GM04503 (cell line): ENCODE measurements around the gene SLC25A12.
"Not testable (repeated sequence)": the region's sequence is repeated elsewhere in the genome, so short reads cannot be mapped to it uniquely, and the experiment has no call there.

Experiments used
- DNase-seq: peaks from one replicate; pipeline ENCODE4 v3.0.0-alpha.2; 2012; ENCODE audit warnings: low read depth

SLC25A12 gene

DNA sequence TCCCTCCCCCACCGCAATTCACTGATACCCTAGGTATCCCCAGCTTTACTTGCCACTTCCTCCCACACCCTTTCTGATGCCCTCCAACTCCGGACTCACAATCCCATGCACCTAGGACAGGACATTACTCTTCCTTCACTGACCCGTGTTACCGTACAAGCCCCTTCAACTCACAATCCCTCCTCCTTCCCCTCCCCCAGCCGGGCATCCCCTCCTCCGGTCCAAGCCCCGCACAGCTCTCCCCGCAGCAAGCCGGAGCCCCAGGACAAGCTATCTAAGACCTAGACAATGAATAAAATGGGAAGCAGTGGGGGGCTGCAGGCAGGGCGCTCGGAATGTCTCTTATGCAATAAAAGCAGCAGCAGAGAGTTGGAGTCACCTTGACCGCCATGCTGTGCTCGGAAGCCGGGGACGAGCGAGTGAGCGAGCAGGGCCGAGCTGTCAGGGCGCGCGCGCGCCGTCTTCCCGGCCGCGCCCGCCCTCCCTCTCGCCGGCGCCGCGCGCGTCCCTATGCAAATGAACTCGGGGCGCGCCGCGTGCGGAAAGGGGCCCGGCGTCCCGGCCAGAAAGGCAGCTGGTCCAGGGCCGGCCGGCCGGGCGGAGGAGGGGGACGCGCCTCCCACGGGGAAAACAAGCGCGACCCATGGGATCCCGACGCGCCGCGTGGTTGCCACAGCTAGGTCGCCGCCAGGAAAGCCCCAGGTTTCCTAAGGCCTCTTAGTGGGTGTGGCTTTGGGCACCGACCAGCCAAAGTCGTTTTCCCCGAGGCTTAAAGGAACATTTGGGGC is at the start of gene SLC25A12:
Gene SLC25A12, minus strand, starts transcription at position 421 of the 788 bp plus-strand sequence. Its CDS starts 30 bp downstream, at position 391.
- no peak for DNase-seq

DNA sequence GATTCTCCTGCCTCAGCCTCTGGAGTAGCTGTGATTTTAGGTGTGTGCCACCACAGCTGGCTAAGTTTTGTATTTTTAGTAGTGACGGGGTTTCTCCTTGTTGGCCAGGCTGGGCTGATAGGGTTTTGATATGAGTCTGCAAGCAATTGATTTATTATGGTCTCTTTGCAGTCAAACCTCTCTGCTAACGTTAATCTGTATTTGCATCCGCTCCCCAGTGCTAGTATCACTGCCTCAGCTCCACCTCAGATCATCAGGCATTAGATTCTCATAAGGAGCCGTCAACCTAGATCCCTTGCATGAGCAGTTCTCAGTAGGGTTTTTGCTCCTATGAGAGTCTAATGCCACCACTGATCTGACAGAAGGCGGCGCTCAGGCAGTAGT is 47.3 kb upstream of the SLC25A12 start:
- no peak for DNase-seq

- no peak for DNase-seq
These were observed 45.7 kb upstream of the SLC25A12 start for GRCh38 chr2:171939743-171940071.

- DNase-seq: no peak
These were observed 45.2 kb upstream of the SLC25A12 start for GRCh38 chr2:171939058-171939742.

- no peak for DNase-seq
These were observed 36.3 kb upstream of the SLC25A12 start for GRCh38 chr2:171930385-171930784.

- no peak for DNase-seq
These were observed 30.3 kb upstream of the SLC25A12 start for GRCh38 chr2:171924170-171924942.

GRCh38 chr2:171923206-171923605 is 29.2 kb upstream of the SLC25A12 start:
- DNase-seq: peak; percentile 16

DNA sequence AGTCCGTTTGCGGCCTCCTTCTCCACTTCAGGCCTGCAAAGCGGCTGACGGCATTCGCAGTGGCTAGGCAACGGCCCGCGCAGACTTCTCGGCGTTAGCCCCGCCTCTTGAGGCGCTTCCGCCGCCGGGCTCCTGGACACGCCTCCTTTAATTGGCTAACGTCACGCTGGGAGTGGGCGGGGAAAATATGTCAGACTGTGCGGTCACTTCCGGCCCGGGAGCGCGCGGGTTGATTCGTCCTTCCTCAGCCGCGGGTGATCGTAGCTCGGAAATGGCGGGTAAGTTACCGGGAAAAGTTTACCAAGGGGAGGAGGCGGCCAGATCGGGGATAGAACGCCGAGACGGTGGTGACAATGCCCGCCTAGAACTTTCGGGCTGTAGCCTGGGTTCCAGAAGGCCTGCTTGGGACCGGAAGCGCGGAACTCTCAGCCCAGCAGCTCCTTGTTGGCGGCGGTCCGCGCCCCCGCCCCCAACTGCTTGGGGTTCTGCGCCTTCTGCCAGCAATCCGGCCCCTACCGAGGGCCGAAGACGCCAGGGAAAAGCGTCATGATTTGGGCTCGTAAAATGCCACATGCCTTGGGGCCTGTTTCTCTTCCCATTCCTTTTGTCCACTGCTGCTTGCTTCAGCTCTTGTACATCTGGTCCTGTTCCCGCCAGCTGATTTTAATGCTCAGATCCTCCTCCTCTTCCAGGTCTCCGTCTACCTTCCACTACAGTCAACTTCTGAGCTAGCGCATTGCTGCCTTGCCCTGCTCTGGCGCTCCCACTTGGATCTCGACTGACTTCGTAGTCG is 28.4 kb upstream of the SLC25A12 start, which contains the start of gene HAT1:
Gene HAT1, plus strand, starts transcription at position 232 of the 793 bp plus-strand sequence. Its CDS starts 40 bp downstream, at position 272.
- peak; percentile 79 for DNase-seq

DNA sequence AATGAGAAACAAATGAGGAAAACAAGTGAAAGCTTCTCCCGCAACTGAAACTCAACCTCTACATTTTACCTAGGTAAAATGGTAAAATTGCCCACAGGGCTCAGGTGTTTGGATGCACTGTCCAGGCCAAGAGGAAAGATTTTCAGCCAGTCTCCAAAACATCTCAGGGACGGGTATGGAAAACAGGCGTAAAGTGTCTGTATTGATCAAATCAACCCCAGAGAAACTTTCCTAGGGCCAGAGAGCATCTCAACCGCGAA is 27.9 kb upstream of the SLC25A12 start:
- no peak for DNase-seq

- no peak for DNase-seq
These were observed 25.4 kb upstream of the SLC25A12 start for GRCh38 chr2:171919453-171919852.

DNA sequence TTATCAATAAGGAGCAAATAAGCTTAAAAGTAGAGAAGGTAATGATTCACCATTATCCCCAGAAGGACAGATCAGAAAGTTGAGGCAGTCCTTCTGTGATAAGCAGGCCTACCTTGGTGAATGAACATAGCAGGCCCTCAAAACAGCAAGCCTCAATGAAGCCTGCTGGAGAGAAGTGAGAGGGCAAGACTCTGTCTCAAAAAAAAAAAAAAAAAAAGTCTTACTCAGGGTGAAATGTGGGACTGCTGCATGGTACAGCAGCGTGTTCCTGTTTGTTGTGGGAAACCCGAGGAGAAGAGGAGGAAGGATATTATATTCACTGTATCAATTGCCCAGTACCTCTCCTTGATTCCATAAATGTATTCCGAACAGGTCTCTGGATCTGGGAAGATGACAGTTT is 19.5 kb upstream of the SLC25A12 start:
- DNase-seq: no peak

DNA sequence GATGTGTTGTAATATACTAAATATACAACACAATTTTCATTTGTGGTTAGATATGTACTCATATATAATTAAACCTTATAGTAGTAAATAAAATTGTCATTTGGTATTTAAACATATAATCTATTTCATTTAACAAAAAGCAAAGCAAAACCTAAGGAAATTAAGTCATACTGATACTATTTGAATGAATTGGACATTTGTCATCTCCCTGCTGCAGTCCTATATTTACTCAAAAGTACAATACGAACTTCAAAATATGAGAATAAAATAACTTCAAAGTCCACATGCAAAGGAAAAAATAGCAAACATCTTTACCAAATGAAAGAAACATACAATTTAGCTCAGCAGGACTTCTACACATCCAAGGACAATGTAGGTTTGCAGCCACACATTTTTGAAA is 16.4 kb upstream of the SLC25A12 start:
- DNase-seq: no peak

- DNase-seq: no peak
These were observed 15.2 kb upstream of the SLC25A12 start for GRCh38 chr2:171909266-171909665.

GRCh38 chr2:171908235-171908634 is 14.2 kb upstream of the SLC25A12 start:
- DNase-seq: no peak

GRCh38 chr2:171902840-171903420 is 8.9 kb upstream of the SLC25A12 start:
- no peak for DNase-seq

DNA sequence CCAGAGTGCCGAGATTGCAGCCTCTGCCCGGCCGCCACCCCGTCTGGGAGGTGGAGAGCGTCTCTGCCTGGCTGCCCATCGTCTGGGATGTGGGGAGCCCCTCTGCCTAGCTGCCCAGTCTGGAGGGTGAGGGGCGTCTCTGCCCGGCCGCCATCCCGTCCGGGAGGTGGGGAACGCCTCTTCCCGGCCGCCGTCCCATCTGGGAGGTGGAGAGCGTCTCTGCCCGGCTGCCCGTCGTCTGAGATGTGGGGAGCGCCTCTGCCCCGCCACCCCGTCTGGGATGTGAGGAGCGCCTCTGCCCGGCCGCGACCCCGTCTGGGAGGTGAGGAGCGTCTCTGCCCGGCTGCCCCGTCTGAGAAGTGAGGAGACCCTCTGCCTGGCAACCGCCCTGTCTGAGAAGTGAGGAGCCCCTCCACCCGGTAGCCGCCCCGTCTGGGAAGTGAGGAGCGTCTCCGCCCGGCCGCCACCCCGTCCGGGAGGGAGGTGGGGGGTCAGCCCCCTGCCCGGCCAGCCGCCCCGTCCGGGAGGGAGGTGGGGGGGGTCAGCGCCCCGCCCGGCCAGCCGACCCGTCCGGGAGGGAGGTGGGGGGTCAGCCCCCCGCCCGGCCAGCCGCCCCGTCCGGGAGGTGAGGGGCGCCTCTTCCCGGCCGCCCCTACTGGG is 5.7 kb upstream of the SLC25A12 start:
- DNase-seq: not testable (repeated sequence)

- no peak for DNase-seq
These were observed 1.7 kb upstream of the SLC25A12 start for GRCh38 chr2:171895786-171896185.

GRCh38 chr2:171894612-171894947 is 536 bp upstream of the SLC25A12 start:
- no peak for DNase-seq

- DNase-seq: no peak
These were observed 734 bp downstream of the SLC25A12 start for GRCh38 chr2:171893196-171893823.

GRCh38 chr2:171889808-171890207 is 4.2 kb downstream of the SLC25A12 start:
- DNase-seq: no peak

GRCh38 chr2:171889333-171889732 is 4.7 kb downstream of the SLC25A12 start:
- no peak for DNase-seq
